Measurements from ENCODE around the gene CHTOP. TPM values are rescaled to one million over a fixed set of nuclear protein-coding genes. Genes with fewer than 3 reads are reported as not detected.
"Not testable (repeated sequence)": the region's sequence is repeated elsewhere in the genome, so short reads cannot be mapped to it uniquely, and the experiment has no call there.

The CHTOP gene
- total RNA-seq, 2 experiments from 2014 or later: 96.1 to 98.3 TPM

- DNase-seq: peak; percentile 93
- Mint-ChIP-seq H3K36me3 (ENCODE audit: low read depth) (peaks cover 28% of the 10 kb centered on the region), H3K9me3 (no peaks in the 10 kb centered on the region), H3K27me3 (no peaks in the 10 kb centered on the region), H3K4me1 (peaks cover 19% of the 10 kb centered on the region), H3K4me3 (peak within 1 kb of the TSS; percentile 92), H3K27ac (peak within 1 kb of the TSS; percentile 89)
- CTCF ChIA-PET: interaction anchor here (0.7 to 1.7 kb wide), 3 partner anchors 9 to 43 kb away, joined by 3 to 6 read pairs (median 4); no protein-coding TSS in a partner anchor
- POLR2A ChIA-PET: interaction anchor here (0.6 to 1.2 kb wide), 2 partner anchors 25 to 557 kb away, joined by 4 to 6 read pairs; partner anchors contain the start of gene CHTOP
Measured at GRCh38 chr1:153658400-153659174, 24.7 kb downstream of the CHTOP start, which contains the start of gene SNAPIN. TSS of gene SNAPIN (plus strand) at chr1:153658703. CDS start at chr1:153658744, 41 bp downstream.

GRCh38 chr1:153659175-153659534, 25.3 kb downstream of the CHTOP start:
- H3K9me3 Mint-ChIP-seq: no peaks in the 10 kb centered on the region
- POLR2A ChIA-PET: interaction anchor here (0.6 to 1.2 kb wide), 2 partner anchors 25 to 557 kb away, joined by 4 to 6 read pairs; partner anchors contain the start of gene CHTOP
- H3K4me1 Mint-ChIP-seq: peaks cover 19% of the 10 kb centered on the region
- peak overlapping the region; percentile 92 for H3K4me3 Mint-ChIP-seq
- DNase-seq: no peak
- no peaks in the 10 kb centered on the region for H3K27me3 Mint-ChIP-seq
- CTCF ChIA-PET: interaction anchor here (1.0 to 1.7 kb wide), 3 partner anchors 8 to 12 kb away, joined by 3 to 6 read pairs (median 4); no protein-coding TSS in a partner anchor
- H3K27ac Mint-ChIP-seq: peak overlapping the region; percentile 89
- peaks cover 32% of the 10 kb centered on the region for H3K36me3 Mint-ChIP-seq (ENCODE audit: low read depth)

GRCh38 chr1:153659656-153660055, 25.8 kb downstream of the CHTOP start:
- ChIA-PET CTCF (interaction anchor here (1.0 to 1.7 kb wide), 3 partner anchors 8 to 12 kb away, joined by 3 to 6 read pairs (median 4); no protein-coding TSS in a partner anchor), POLR2A (no interaction called here)
- peaks cover 37% of the 10 kb centered on the region for H3K36me3 Mint-ChIP-seq (ENCODE audit: low read depth)
- peak overlapping the region; percentile 92 for H3K4me3 Mint-ChIP-seq
- H3K27me3 Mint-ChIP-seq: no peaks in the 10 kb centered on the region
- no peak for DNase-seq
- peaks cover 19% of the 10 kb centered on the region for H3K4me1 Mint-ChIP-seq
- H3K9me3 Mint-ChIP-seq: no peaks in the 10 kb centered on the region
- H3K27ac Mint-ChIP-seq: peak overlapping the region; percentile 54

- Mint-ChIP-seq H3K36me3 (ENCODE audit: low read depth) (peaks cover 52% of the 10 kb centered on the region), H3K4me1 (peaks cover 23% of the 10 kb centered on the region), H3K27me3 (no peaks in the 10 kb centered on the region), H3K4me3 (no peak overlapping the region), H3K9me3 (no peaks in the 10 kb centered on the region), H3K27ac (peak overlapping the region; percentile 25)
- POLR2A ChIA-PET: no interaction called here
- DNase-seq: no peak
- CTCF ChIA-PET: no interaction called here
Measured at GRCh38 chr1:153661111-153661708, 27.3 kb downstream of the CHTOP start.

- no peak for DNase-seq
- peak overlapping the region; percentile 15 for H3K27ac Mint-ChIP-seq
- H3K4me1 Mint-ChIP-seq: peaks cover 22% of the 10 kb centered on the region
- no peaks in the 10 kb centered on the region for H3K9me3 Mint-ChIP-seq
- POLR2A ChIA-PET: no interaction called here
- no peak overlapping the region for H3K4me3 Mint-ChIP-seq
- CTCF ChIA-PET: interaction anchor here (0.6 kb wide), 1 partner anchor 10 kb away, joined by 4 read pairs; no protein-coding TSS in a partner anchor
- peaks cover 60% of the 10 kb centered on the region for H3K36me3 Mint-ChIP-seq (ENCODE audit: low read depth)
- no peaks in the 10 kb centered on the region for H3K27me3 Mint-ChIP-seq
Measured at GRCh38 chr1:153662269-153662668, 28.4 kb downstream of the CHTOP start.

- H3K27ac Mint-ChIP-seq: no peak overlapping the region
- ChIA-PET POLR2A (no interaction called here), CTCF (interaction anchor here (1.2 kb wide), 1 partner anchor 13 kb away, joined by 3 read pairs; no protein-coding TSS in a partner anchor)
- peaks cover 31% of the 10 kb centered on the region for H3K4me1 Mint-ChIP-seq
- H3K36me3 Mint-ChIP-seq (ENCODE audit: low read depth): peaks cover 69% of the 10 kb centered on the region
- no peaks in the 10 kb centered on the region for H3K9me3 Mint-ChIP-seq
- no peaks in the 10 kb centered on the region for H3K27me3 Mint-ChIP-seq
- no peak overlapping the region for H3K4me3 Mint-ChIP-seq
- no peak for DNase-seq
Measured at GRCh38 chr1:153663211-153663610, 29.3 kb downstream of the CHTOP start.

- no peak overlapping the region for H3K4me3 Mint-ChIP-seq
- no peaks in the 10 kb centered on the region for H3K9me3 Mint-ChIP-seq
- POLR2A ChIA-PET: interaction anchor here (0.7 kb wide), 1 partner anchor 77 kb away, joined by 3 read pairs; no protein-coding TSS in a partner anchor
- peaks cover 68% of the 10 kb centered on the region for H3K36me3 Mint-ChIP-seq (ENCODE audit: low read depth)
- no peaks in the 10 kb centered on the region for H3K27me3 Mint-ChIP-seq
- H3K27ac Mint-ChIP-seq: no peak overlapping the region
- H3K4me1 Mint-ChIP-seq: peaks cover 35% of the 10 kb centered on the region
- DNase-seq: no peak
- CTCF ChIA-PET: interaction anchor here (0.8 to 1.5 kb wide), 2 partner anchors 8 to 19 kb away, joined by 4 to 6 read pairs; partner anchors contain the start of gene SNAPIN
Measured at GRCh38 chr1:153667439-153667838, 33.6 kb downstream of the CHTOP start.

- POLR2A ChIA-PET, H3K27ac Mint-ChIP-seq, H3K9me3 Mint-ChIP-seq, H3K4me3 Mint-ChIP-seq, DNase-seq, H3K27me3 Mint-ChIP-seq: not testable (repeated sequence)
- Mint-ChIP-seq H3K36me3 (ENCODE audit: low read depth) (peaks cover 62% of the 10 kb centered on the region), H3K4me1 (peaks cover 37% of the 10 kb centered on the region)
- CTCF ChIA-PET: interaction anchor here (0.6 to 1.2 kb wide), 5 partner anchors 10 to 422 kb away, joined by 3 to 6 read pairs (median 3); partner anchors contain the start of gene SNAPIN
Measured at GRCh38 chr1:153668672-153669071, 34.8 kb downstream of the CHTOP start.

GRCh38 chr1:153669606-153670005, 35.7 kb downstream of the CHTOP start:
- peaks cover 53% of the 10 kb centered on the region for H3K36me3 Mint-ChIP-seq (ENCODE audit: low read depth)
- peaks cover 37% of the 10 kb centered on the region for H3K4me1 Mint-ChIP-seq
- CTCF ChIA-PET: interaction anchor here (0.6 to 1.2 kb wide), 4 partner anchors 11 to 135 kb away, joined by 3 to 6 read pairs (median 4); partner anchors contain the start of gene SNAPIN

GRCh38 chr1:153670257-153670858, 36.5 kb downstream of the CHTOP start:
- Mint-ChIP-seq H3K9me3 (no peaks in the 10 kb centered on the region), H3K36me3 (ENCODE audit: low read depth) (peaks cover 45% of the 10 kb centered on the region), H3K4me3 (no peak overlapping the region), H3K4me1 (peaks cover 34% of the 10 kb centered on the region), H3K27ac (no peak overlapping the region), H3K27me3 (no peaks in the 10 kb centered on the region)
- ChIA-PET POLR2A (no interaction called here), CTCF (interaction anchor here (0.8 kb wide), 1 partner anchor 37 kb away, joined by 3 read pairs; the partner anchor contains the start of gene CHTOP)
- DNase-seq: peak; percentile 31

More at GRCh38 chr1:153669606-153670005, 35.7 kb downstream of the CHTOP start:
- Mint-ChIP-seq H3K9me3 (no peaks in the 10 kb centered on the region), H3K4me3 (no peak overlapping the region), H3K27me3 (no peaks in the 10 kb centered on the region), H3K27ac (no peak overlapping the region)
- POLR2A ChIA-PET: no interaction called here
- no peak for DNase-seq

GRCh38 chr1:153670859-153671627, 37.2 kb downstream of the CHTOP start, which contains the start of gene ILF2:
TSS of gene ILF2 (minus strand) at chr1:153670993. CDS start at chr1:153670922, 71 bp downstream.
- DNase-seq: peak; percentile 98
- peaks cover 39% of the 10 kb centered on the region for H3K36me3 Mint-ChIP-seq (ENCODE audit: low read depth)
- peaks cover 32% of the 10 kb centered on the region for H3K4me1 Mint-ChIP-seq
- H3K9me3 Mint-ChIP-seq: no peaks in the 10 kb centered on the region
- POLR2A ChIA-PET: interaction anchor here (0.6 to 1.7 kb wide), 3 partner anchors 37 to 809 kb away, joined by 3 to 6 read pairs (median 5); partner anchors contain the start of genes CHTOP and JTB
- CTCF ChIA-PET: interaction anchor here (0.6 to 1.8 kb wide), 5 partner anchors 11 to 295 kb away, joined by 3 to 6 read pairs (median 3); partner anchors contain the start of gene CHTOP
- H3K27ac Mint-ChIP-seq: no peak within 1 kb of the TSS
- no peaks in the 10 kb centered on the region for H3K27me3 Mint-ChIP-seq
- no peak within 1 kb of the TSS for H3K4me3 Mint-ChIP-seq
